ENCODE results near the gene LCP2. TPM values are rescaled to one million over a fixed set of nuclear protein-coding genes. Genes with fewer than 3 reads are reported as not detected.

The LCP2 gene
- polyA plus RNA-seq, 4 donors, result 2.9 to 14.1 (median 7.8) TPM

GRCh38 chr5:170305646-170306025, 8.1 kb upstream of the LCP2 start:
- 68 to 85% (median 71%) methylated on average over 3 of the region's 3 CpGs for WGBS, 3 donors
- no peaks in the 10 kb centered on the region for H3K36me3 ChIP-seq (ENCODE audit: control insufficient read depth in 3 of 3, insufficient read depth in 2 of 3, low read depth in 1 of 3, low read length in 3 of 3)
- no peak overlapping the region for H3K27ac ChIP-seq (ENCODE audit: low read depth in 1 of 3, low read length in 2 of 3)
- FAIRE-seq, result no peak
- H3K4me1 ChIP-seq (ENCODE audit: control insufficient read depth in 3 of 3, insufficient read depth in 2 of 3, low read depth in 1 of 3, low read length in 2 of 3), result peaks cover 0 to 7% (median 0%) of the 10 kb centered on the region in 3 donors
- H3K9me3 ChIP-seq (ENCODE audit: control insufficient read depth in 2 of 2, insufficient read depth in 1 of 2, low read depth in 1 of 2, low read length in 1 of 2), result peaks cover 0 to 3% of the 10 kb centered on the region in 2 donors
- DNase-seq, result no peak
- peaks cover 0 to 2% (median 0%) of the 10 kb centered on the region in 3 donors for H3K27me3 ChIP-seq (ENCODE audit: control insufficient read depth in 3 of 3, insufficient read depth in 3 of 3, low read length in 3 of 3)
- H3K4me3 ChIP-seq (ENCODE audit: low read depth in 1 of 3, low read length in 3 of 3), result no peak overlapping the region

DNA sequence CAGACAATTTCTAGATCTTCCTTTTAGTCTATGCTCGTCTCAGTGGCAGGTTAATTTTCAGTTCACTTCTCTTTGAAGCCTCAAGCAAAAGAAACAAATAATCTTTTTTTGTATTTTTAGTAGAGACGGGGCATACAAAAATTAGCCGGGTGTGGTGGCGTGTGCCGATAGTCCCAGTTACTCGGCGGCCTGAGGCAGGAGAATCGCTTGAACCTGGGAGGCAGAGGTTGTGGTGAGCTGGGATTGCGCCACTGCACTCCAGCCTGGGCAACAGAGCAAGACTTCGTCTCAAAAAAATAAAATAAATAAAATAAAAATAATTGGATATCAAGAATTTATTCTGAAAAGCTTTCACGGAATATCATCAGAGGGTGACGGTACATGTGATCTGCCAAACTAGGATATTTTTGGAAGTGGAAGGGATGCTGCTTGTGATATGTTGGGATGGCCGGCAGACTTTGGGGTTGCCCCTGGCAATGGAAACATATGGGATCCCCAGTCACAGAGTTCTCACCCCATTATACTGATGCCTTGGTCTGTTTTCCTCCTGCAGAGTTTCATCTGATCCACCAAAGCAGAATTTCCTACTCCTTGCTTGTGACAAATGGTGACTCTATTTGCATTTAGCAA, 7.6 kb upstream of the LCP2 start:
- FAIRE-seq (no peak), DNase-seq (no peak)
- H3K36me3 ChIP-seq (ENCODE audit: control insufficient read depth in 3 of 3, insufficient read depth in 2 of 3, low read depth in 1 of 3, low read length in 3 of 3), result no peaks in the 10 kb centered on the region
- H3K27ac ChIP-seq (ENCODE audit: low read depth in 1 of 3, low read length in 2 of 3), result no peak overlapping the region
- peaks cover 0 to 7% (median 0%) of the 10 kb centered on the region in 3 donors for H3K4me1 ChIP-seq (ENCODE audit: control insufficient read depth in 3 of 3, insufficient read depth in 2 of 3, low read depth in 1 of 3, low read length in 2 of 3)
- peaks cover 0 to 2% (median 0%) of the 10 kb centered on the region in 3 donors for H3K27me3 ChIP-seq (ENCODE audit: control insufficient read depth in 3 of 3, insufficient read depth in 3 of 3, low read length in 3 of 3)
- H3K9me3 ChIP-seq (ENCODE audit: control insufficient read depth in 2 of 2, insufficient read depth in 1 of 2, low read depth in 1 of 2, low read length in 1 of 2), result peaks cover 0 to 3% of the 10 kb centered on the region in 2 donors
- H3K4me3 ChIP-seq (ENCODE audit: low read depth in 1 of 3, low read length in 3 of 3), result no peak overlapping the region
- 92 to 97% (median 93%) methylated on average over 13 of the region's 13 CpGs for WGBS, 3 donors

DNA sequence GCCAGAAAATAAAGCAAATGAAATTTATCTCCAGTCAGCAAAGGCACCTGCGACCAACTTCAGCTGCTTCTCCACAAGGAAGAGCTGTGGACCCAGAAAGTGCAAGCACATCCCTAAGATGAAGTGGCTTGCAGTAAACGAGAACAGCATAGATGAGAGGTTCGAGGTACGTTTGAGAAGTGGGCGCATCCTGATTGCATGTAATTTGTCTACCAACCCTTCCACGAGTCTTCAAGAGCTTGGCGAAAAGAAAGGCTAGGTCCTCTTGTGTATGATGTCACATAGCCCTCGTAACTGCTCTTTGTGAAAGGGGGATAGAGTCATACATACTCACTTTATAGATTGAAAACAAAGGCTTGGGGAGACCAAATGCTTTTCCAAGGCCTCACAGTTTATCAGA, 6.0 kb upstream of the LCP2 start:
- DNase-seq, result no peak
- peaks cover 0 to 2% (median 0%) of the 10 kb centered on the region in 3 donors for H3K27me3 ChIP-seq (ENCODE audit: control insufficient read depth in 3 of 3, insufficient read depth in 3 of 3, low read length in 3 of 3)
- peaks cover 0 to 7% (median 0%) of the 10 kb centered on the region in 3 donors for H3K4me1 ChIP-seq (ENCODE audit: control insufficient read depth in 3 of 3, insufficient read depth in 2 of 3, low read depth in 1 of 3, low read length in 2 of 3)
- FAIRE-seq, result no peak
- peak overlapping the region in 1 of 3 donors; percentile 33 for H3K27ac ChIP-seq (ENCODE audit: low read depth in 1 of 3, low read length in 2 of 3)
- WGBS, 3 donors, result 72 to 78% (median 74%) methylated on average over 8 of the region's 8 CpGs
- peaks cover 0 to 3% of the 10 kb centered on the region in 2 donors for H3K9me3 ChIP-seq (ENCODE audit: control insufficient read depth in 2 of 2, insufficient read depth in 1 of 2, low read depth in 1 of 2, low read length in 1 of 2)
- H3K36me3 ChIP-seq (ENCODE audit: control insufficient read depth in 3 of 3, insufficient read depth in 2 of 3, low read depth in 1 of 3, low read length in 3 of 3), result no peaks in the 10 kb centered on the region
- no peak overlapping the region for H3K4me3 ChIP-seq (ENCODE audit: low read depth in 1 of 3, low read length in 3 of 3)

DNA sequence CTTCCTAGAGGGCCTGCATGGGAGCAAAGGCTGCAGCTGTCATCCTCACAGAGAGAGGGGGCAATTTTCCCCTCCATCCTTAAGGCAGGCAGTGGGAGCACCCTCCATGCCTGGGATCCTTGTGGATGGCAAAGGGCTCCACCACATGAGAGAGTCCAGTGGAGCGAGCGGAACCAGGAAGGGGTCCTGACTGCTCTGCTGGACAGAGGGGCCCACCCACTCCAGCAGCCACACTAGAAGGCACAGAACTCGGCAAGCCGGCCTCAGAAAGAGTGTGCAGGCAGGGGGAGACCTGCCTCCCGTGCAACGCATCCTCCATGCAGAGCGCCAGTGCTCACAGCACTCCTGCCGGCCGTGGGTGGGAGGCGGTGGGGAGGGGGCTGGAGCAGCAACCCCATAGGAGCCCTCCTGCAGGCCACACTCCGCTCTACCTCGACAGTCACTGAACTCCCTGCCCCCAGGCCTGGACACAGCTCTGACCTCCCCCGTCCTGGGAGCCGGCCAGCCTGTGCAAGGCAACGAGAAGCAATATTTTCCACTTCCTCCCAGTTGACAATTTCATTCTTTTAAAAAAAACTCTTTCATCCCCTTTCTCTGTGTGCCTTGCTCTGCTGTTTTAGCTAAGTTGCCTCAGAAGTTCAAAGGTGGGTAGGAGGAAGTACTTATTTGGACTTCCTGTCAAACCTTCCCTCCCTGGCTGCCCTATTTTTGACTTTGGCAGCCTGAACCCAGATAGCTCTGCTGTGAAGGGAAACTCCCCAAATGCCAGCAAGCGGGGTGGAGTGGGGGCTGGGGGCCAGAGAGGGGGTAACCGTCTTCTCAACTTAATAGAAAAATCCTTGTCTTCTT, 5.3 kb upstream of the LCP2 start:
- 41 to 60% (median 43%) methylated on average over 17 of the region's 17 CpGs for WGBS, 3 donors
- Histone ChIP-seq H3K36me3 (ENCODE audit: control insufficient read depth in 3 of 3, insufficient read depth in 2 of 3, low read depth in 1 of 3, low read length in 3 of 3) (no peaks in the 10 kb centered on the region), H3K4me1 (ENCODE audit: control insufficient read depth in 3 of 3, insufficient read depth in 2 of 3, low read depth in 1 of 3, low read length in 2 of 3) (peaks cover 0 to 7% (median 0%) of the 10 kb centered on the region in 3 donors), H3K27ac (ENCODE audit: low read depth in 1 of 3, low read length in 2 of 3) (peak overlapping the region in 1 of 3 donors; percentile 62), H3K27me3 (ENCODE audit: control insufficient read depth in 3 of 3, insufficient read depth in 3 of 3, low read length in 3 of 3) (peaks cover 0 to 2% (median 0%) of the 10 kb centered on the region in 3 donors), H3K4me3 (ENCODE audit: low read depth in 1 of 3, low read length in 3 of 3) (no peak overlapping the region), H3K9me3 (ENCODE audit: control insufficient read depth in 2 of 2, insufficient read depth in 1 of 2, low read depth in 1 of 2, low read length in 1 of 2) (peaks cover 0 to 3% of the 10 kb centered on the region in 2 donors)
- no peak for FAIRE-seq
- DNase-seq, result peak in 1 of 2 donors; percentile 51

DNA sequence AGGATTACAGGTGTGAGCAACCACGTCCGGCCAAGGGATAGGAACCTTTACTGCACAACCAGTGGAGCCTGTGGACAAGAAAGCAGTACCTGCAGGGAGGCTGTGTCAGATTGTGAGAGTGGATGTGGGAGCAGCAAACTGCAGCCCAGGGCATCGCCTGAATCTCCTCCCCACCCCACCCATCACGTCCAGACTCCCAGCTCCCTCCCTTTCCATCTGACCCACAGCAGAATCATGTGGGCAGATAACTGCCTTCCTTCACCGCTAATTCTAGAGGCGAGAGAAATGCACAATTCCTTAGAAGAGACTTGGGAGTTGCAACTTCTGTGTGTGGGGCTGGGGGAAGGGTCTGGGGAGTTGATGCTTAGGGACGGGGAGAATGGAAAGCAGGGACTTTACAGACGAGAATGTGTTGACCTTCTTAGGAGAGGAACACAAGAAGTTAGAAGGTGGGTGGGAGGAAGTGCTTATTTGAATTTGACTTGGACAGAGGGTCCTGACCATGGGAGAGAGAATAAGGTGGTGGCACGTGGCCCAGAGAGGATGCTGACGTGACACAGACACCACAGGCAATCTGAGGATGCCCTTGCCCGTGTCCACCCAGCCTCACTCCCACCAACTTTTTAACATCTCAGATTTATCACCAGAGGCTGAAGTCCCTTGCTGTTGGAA, 4.5 kb upstream of the LCP2 start:
- H3K27ac ChIP-seq (ENCODE audit: low read depth in 1 of 3, low read length in 2 of 3), result peak overlapping the region in 1 of 3 donors; percentile 62
- no peak overlapping the region for H3K4me3 ChIP-seq (ENCODE audit: low read depth in 1 of 3, low read length in 3 of 3)
- 57 to 68% (median 58%) methylated on average over 11 of the region's 11 CpGs for WGBS, 3 donors
- DNase-seq (no peak), FAIRE-seq (no peak)
- peaks cover 0 to 2% of the 10 kb centered on the region in 2 donors for H3K9me3 ChIP-seq (ENCODE audit: control insufficient read depth in 2 of 2, insufficient read depth in 1 of 2, low read depth in 1 of 2, low read length in 1 of 2)
- peaks cover 0 to 7% (median 0%) of the 10 kb centered on the region in 3 donors for H3K4me1 ChIP-seq (ENCODE audit: control insufficient read depth in 3 of 3, insufficient read depth in 2 of 3, low read depth in 1 of 3, low read length in 2 of 3)
- H3K36me3 ChIP-seq (ENCODE audit: control insufficient read depth in 3 of 3, insufficient read depth in 2 of 3, low read depth in 1 of 3, low read length in 3 of 3), result no peaks in the 10 kb centered on the region
- H3K27me3 ChIP-seq (ENCODE audit: control insufficient read depth in 3 of 3, insufficient read depth in 3 of 3, low read length in 3 of 3), result peaks cover 0 to 2% (median 0%) of the 10 kb centered on the region in 3 donors

DNA sequence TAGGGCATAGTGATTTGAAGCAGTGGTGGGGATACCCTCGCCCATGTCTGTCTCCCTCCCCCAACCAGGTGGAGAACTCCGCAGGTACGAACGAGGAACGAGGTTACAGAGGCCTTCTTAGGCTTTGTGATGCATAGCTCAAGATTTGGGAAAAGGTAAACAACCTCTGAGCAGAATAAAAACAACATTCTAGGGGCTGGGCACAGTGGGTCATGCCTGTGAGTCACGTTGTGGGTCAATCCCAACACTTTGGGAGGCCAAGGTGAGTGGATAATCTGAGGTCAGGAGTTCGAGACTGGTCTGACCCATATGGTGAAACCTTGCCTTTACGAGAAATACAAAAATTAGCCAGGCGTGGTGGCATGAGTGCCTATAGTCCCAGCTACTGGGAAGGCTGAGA, 3.6 kb upstream of the LCP2 start:
- FAIRE-seq (no peak), DNase-seq (no peak)
- no peaks in the 10 kb centered on the region for H3K36me3 ChIP-seq (ENCODE audit: control insufficient read depth in 3 of 3, insufficient read depth in 2 of 3, low read depth in 1 of 3, low read length in 3 of 3)
- no peak overlapping the region for H3K4me3 ChIP-seq (ENCODE audit: low read depth in 1 of 3, low read length in 3 of 3)
- peaks cover 0 to 5% (median 0%) of the 10 kb centered on the region in 3 donors for H3K27me3 ChIP-seq (ENCODE audit: control insufficient read depth in 3 of 3, insufficient read depth in 3 of 3, low read length in 3 of 3)
- H3K27ac ChIP-seq (ENCODE audit: low read depth in 1 of 3, low read length in 2 of 3), result peak overlapping the region in 1 of 3 donors; percentile 40
- peaks cover 0 to 7% (median 0%) of the 10 kb centered on the region in 3 donors for H3K4me1 ChIP-seq (ENCODE audit: control insufficient read depth in 3 of 3, insufficient read depth in 2 of 3, low read depth in 1 of 3, low read length in 2 of 3)
- 80 to 81% (median 81%) methylated on average over 9 of the region's 9 CpGs for WGBS, 3 donors
- H3K9me3 ChIP-seq (ENCODE audit: control insufficient read depth in 2 of 2, insufficient read depth in 1 of 2, low read depth in 1 of 2, low read length in 1 of 2), result no peaks in the 10 kb centered on the region

GRCh38 chr5:170300361-170301013, 2.9 kb upstream of the LCP2 start:
- Histone ChIP-seq H3K9me3 (ENCODE audit: control insufficient read depth in 2 of 2, insufficient read depth in 1 of 2, low read depth in 1 of 2, low read length in 1 of 2) (no peaks in the 10 kb centered on the region), H3K27ac (ENCODE audit: low read depth in 1 of 3, low read length in 2 of 3) (no peak overlapping the region), H3K27me3 (ENCODE audit: control insufficient read depth in 3 of 3, insufficient read depth in 3 of 3, low read length in 3 of 3) (peaks cover 0 to 5% (median 0%) of the 10 kb centered on the region in 3 donors), H3K36me3 (ENCODE audit: control insufficient read depth in 3 of 3, insufficient read depth in 2 of 3, low read depth in 1 of 3, low read length in 3 of 3) (no peaks in the 10 kb centered on the region), H3K4me1 (ENCODE audit: control insufficient read depth in 3 of 3, insufficient read depth in 2 of 3, low read depth in 1 of 3, low read length in 2 of 3) (peaks cover 0 to 7% (median 0%) of the 10 kb centered on the region in 3 donors), H3K4me3 (ENCODE audit: low read depth in 1 of 3, low read length in 3 of 3) (no peak overlapping the region)
- WGBS, 3 donors, result 73 to 89% (median 82%) methylated on average over 7 of the region's 7 CpGs
- no peak for FAIRE-seq
- DNase-seq, result no peak
